SKM-1 (cell line): ENCODE data around the gene NOP9.

Experiments
- DNase-seq: peaks from one replicate; lab custom pipeline; 2025; ENCODE audit not compliant: unreplicated experiment; lab: John Stamatoyannopoulos, UW

Gene NOP9

DNA sequence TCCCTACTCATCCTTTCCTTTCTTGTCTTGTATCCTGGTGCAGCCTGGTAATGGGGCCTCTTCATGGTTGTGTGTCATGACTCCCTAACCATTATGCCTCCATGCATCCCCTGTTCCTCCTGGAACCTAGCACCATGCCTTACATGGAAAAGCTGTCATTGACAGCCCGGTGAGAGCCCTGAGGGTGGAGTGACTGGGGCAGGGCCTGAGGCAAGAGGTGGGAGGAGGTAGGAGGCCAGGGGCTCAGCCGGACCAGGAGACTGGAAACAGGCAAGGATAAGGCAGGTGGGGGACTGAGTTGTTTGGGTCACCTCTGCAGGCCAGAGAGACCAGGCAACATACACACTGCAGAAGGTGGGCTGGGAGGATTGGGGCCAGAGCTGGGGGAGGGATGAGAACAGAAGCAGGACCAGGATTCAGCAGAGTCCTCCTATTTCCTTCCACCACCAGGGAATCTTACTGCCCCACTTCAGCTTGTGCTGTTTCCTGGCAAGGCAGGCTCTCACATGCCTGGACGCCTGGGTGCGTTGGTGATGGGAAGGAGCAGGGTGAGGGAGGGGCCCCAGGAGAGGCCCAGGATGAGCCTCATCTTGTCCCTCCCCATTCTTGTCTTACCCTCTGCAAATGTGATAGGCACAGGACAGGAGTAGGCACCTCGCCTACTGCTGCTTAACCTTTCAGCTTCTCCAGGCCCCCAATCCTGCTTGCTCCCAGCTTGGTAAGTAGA is 10.1 kb downstream of the NOP9 start, which contains the start of gene LTB4R2:
Gene LTB4R2, plus strand, starts transcription at position 603 of the 727 bp plus-strand sequence. CDS start 525 bp downstream, outside the sequence.
- no peak for DNase-seq

DNA sequence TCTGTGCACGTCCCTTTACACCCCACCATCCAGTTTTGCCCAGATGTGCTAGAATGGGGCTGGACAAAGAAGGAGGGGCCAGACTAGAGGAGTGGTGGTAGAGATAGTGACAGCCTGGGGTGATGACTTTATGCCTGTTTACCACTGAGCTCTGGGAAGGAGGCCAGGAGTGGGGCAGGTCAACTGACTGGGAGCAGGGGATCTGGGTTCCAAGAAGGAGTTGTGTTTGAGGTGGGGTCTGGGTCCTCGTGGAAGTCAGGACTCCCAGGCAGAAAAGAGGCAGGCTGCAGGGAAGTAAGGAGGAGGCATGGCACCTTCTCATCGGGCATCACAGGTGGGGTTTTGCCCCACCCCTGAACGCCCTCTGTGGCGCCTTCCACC is 10.6 kb downstream of the NOP9 start:
- DNase-seq, result no peak

DNA sequence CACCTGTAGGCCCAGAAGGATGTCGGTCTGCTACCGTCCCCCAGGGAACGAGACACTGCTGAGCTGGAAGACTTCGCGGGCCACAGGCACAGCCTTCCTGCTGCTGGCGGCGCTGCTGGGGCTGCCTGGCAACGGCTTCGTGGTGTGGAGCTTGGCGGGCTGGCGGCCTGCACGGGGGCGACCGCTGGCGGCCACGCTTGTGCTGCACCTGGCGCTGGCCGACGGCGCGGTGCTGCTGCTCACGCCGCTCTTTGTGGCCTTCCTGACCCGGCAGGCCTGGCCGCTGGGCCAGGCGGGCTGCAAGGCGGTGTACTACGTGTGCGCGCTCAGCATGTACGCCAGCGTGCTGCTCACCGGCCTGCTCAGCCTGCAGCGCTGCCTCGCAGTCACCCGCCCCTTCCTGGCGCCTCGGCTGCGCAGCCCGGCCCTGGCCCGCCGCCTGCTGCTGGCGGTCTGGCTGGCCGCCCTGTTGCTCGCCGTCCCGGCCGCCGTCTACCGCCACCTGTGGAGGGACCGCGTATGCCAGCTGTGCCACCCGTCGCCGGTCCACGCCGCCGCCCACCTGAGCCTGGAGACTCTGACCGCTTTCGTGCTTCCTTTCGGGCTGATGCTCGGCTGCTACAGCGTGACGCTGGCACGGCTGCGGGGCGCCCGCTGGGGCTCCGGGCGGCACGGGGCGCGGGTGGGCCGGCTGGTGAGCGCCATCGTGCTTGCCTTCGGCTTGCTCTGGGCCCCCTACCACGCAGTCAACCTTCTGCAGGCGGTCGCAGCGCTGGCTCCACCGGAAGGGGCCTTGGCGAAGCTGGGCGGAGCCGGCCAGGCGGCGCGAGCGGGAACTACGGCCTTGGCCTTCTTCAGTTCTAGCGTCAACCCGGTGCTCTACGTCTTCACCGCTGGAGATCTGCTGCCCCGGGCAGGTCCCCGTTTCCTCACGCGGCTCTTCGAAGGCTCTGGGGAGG is 11.3 kb downstream of the NOP9 start, which contains the start of gene LTB4R:
Gene LTB4R, plus strand, starts transcription at position 857 of the 959 bp plus-strand sequence. CDS start 4,150 bp downstream, outside the sequence.
- no peak for DNase-seq

GRCh38 chr14:24311837-24312615 is 12.4 kb downstream of the NOP9 start:
- no peak for DNase-seq

DNA sequence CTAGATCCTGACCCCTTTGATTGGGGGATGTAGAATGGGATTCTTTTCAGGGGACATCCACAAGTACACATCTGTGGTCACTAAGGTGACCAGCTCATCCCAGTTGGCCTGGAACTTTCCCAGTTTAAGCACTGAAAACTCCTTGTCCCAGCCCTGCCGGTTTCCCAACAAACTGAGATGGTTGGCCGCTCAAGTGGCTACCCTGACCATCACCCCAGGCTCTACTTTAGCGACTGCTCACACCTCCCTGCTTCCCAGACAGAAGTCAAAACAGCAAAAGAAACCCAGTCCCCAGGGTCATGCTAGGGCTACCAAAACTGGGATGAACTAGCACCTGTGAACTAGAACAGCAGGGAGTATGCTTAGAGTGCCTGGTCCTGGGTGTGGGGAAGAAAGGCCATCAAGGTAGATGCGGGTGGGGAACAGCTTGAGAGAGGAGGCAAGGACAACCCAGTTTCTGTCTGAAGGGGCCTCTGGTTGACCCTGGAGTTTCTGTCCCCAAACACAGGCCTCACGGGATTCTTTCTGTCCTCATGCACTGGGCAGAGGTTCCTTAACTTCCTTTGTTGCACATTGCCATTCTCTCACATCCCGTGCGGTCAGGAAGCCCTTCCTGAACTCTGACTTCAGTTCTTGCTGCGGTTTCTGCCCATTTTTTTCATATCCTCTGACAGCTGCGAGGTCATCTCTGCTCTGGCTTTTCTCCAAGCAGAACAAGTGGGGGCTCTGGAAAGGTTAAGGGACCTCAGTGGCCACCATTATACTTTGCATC is 13.3 kb downstream of the NOP9 start:
- peak; percentile 46 for DNase-seq

DNA sequence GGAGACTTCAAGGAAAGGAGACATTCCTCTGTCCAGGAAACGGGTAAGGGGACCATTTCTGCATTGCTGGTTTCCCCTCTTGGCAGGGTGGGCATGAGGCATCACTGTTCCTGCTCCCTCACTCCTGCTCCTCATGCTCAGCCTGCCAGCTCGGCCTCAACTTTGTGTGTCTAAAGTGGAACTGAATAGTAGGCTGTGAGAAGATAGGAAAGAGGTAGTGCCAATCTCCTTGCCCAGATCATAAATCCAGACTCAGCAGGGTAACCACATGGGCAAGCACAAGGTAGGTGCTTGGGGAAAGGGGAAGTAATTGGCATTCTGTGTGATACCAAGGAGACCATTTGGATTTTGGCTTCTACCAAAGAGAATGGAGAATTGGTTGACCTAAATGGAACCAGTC is 14.3 kb downstream of the NOP9 start:
- no peak for DNase-seq

DNA sequence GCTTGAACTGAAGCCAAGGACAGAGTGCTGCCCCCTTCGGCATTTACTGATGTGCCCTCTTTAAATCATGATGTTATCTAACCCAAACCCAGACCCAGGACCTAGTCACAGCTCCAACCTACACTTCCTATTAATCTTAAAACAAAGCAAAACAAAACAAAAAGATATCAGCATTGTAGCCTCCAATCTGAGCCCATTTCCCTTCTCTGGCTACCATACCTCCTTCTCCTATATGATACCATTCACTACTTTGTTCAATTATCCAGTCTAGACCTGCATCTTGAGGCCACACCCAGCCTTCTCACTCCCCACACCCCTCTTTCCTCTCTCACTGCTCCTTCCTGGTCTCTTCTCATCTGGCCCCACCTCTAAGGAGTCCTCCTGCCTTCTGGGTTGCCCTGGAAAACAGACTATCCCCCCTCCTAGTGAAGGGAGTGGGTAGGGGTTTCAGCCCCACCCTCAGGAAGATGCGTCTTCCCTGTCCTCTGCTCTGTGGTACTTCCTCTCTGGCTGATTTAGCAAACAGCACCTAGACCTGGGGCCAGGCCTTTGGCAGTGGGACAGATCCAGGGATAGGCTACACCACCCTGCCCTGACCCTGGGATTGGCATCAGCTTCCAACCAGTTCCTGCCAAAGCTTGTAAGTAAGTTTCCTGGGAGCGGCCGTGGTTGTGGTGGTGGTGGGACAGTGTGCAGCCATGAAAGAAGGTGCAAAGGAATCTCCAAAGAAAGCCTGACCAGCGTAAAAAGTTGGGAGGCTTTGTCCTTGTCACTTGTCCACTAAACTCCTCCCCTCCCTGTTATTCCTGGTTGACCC is 14.9 kb downstream of the NOP9 start:
- DNase-seq, result no peak

DNA sequence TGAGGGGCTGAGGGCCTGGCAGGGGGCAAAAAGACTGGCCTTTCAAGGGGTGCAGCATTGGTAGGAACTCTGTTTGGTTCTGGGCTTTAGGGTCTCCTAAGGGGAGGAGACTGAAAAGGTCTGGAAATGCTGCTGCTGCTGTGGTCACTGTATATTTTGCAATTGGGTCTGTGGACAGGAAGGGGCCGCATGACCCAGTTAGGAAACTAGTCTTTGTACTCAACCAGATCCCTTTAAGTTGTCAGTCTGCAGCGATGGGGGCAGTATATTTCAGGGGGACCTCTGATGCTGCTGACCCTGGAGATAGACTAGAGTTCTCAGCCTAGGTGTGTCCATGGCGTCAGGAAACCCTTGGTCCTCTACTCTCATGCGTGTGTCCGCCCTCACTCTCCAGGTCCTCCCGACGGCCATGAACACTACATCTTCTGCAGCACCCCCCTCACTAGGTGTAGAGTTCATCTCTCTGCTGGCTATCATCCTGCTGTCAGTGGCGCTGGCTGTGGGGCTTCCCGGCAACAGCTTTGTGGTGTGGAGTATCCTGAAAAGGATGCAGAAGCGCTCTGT is 15.7 kb downstream of the NOP9 start:
- DNase-seq, result no peak

GRCh38 chr14:24315807-24316596 is 16.4 kb downstream of the NOP9 start:
- no peak for DNase-seq

- DNase-seq, result no peak
These were observed 16.9 kb downstream of the NOP9 start for GRCh38 chr14:24316597-24316950.

- DNase-seq, result no peak
These were observed 17.7 kb downstream of the NOP9 start for GRCh38 chr14:24317141-24317928.

- no peak for DNase-seq
These were observed 21.7 kb downstream of the NOP9 start for GRCh38 chr14:24321212-24321975.

GRCh38 chr14:24322672-24323071 is 23.0 kb downstream of the NOP9 start:
- no peak for DNase-seq

DNA sequence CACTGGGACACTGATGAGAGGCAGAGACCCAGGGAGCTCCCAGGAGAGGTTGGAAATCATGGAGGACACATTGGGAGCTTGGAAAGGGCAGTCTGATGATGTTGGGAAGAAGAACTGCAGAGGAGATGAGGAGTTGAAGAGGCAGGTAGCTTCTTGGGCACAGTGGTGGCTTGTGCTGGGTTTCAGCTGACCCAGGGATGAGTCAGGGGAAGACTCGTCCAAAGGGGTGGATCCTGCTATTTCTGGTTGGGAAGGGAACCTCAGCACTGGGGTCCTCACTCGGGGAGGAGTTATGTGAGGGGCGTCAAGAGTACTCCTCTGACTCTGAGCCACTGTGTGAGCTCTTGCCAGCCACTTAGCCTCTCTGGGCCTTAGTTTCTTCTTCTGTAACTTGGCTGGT is 23.7 kb downstream of the NOP9 start:
- DNase-seq, result no peak

DNA sequence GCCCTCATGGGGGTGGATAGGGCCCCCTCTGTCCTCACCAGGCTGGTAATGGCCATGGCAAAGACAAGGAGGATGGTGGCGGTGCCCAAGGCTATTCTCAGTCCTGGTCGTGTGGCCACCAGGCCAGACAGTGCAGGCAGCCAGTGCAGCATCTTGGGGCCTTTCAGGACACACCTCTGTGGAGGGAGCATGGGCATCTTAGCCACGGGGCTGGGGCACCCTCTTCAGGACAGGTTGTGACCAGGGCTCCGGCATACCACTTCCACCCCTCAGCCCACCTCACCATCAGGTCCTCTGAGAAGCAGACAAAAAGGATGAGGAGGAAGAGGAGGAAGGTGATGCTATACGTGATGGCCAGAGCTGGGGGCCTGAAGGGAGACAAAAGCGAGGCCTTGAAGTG is 24.4 kb downstream of the NOP9 start:
- no peak for DNase-seq

DNA sequence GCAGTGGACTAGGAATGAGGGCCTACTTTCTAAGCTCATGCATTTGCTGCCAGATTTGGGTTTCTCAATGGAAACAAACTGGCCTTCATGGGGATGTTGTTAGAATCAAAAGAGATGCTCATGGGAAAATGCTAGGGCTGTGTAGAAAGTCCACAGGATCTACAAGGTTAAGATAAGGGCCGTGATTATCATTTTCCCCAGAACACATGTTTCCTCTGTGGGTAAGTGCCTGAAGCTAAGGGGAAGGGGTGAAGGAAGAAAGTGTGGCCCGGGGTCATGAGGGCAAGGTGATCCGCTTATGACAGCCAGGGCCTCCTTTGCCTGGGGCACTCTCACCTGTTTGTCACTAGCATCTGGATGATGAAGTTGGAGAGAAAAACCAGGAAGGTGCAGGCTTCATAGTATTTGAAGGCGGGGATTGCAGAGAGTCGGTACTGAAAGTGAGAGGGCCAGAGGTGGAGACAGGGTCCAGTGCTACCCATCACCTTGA is 25.4 kb downstream of the NOP9 start:
- DNase-seq, result no peak

- no peak for DNase-seq
These were observed 26.3 kb downstream of the NOP9 start for GRCh38 chr14:24325963-24326362.
